Keratinocyte (primary cell): Measurements from ENCODE around the gene P2RY11.

ENCODE experiments used
- EZH2 ChIP-seq: IDR thresholded peaks from one replicate; pipeline ENCODE4 v1.6.1; 2012; ENCODE audit warnings: inconsistent platforms, mild to moderate bottlenecking, low read length, moderate library complexity
- TF ChIP-seq, protein P1 (sequence below), 3 experiments: IDR thresholded peaks in 1 of 3; conservative IDR thresholded peaks in 1 of 3; optimal IDR thresholded peaks in 1 of 3; 2 replicates in 2 of 3; 3 replicates in 1 of 3; pipeline versions ENCODE3 to v1.5.1; 2011; ENCODE audit warnings: low read length in 3 of 3, mild to moderate bottlenecking in 3 of 3, moderate library complexity in 2 of 3, control low read depth in 1 of 3, inconsistent platforms in 1 of 3; ENCODE audit not compliant: insufficient read depth in 2 of 3; ENCODE audit errors: extremely low read depth in 1 of 3

DNA sequence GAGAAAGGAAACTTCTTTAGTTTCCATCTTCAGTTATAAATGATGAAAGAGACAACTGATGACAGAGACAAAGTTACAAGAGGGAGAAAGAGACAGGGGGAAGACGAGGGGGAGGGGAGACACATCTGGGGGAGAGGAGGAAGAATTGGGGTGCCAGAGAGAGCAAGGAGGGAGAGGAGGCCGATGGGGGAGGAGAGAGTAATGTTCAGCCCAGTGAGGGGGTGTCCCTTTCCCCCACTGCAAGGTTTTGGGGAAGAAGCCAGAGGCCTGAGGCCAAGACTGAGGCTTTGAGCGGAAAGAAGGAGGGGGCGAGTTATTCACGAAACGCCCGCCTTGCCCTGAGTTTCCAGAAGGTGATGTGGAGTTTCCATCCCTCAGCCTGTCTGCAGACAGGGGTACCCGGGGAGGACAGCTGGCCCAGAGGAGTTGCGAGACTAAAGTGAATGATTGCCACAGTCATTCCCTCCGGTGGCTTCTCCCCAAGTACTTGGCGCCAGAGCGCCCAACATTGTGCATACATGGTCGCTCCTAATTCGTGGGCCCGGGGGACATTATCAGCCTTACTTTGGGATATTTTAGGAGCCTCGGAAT, 5.9 kb upstream of the P2RY11 start:
- TF ChIP-seq, protein P1, sequence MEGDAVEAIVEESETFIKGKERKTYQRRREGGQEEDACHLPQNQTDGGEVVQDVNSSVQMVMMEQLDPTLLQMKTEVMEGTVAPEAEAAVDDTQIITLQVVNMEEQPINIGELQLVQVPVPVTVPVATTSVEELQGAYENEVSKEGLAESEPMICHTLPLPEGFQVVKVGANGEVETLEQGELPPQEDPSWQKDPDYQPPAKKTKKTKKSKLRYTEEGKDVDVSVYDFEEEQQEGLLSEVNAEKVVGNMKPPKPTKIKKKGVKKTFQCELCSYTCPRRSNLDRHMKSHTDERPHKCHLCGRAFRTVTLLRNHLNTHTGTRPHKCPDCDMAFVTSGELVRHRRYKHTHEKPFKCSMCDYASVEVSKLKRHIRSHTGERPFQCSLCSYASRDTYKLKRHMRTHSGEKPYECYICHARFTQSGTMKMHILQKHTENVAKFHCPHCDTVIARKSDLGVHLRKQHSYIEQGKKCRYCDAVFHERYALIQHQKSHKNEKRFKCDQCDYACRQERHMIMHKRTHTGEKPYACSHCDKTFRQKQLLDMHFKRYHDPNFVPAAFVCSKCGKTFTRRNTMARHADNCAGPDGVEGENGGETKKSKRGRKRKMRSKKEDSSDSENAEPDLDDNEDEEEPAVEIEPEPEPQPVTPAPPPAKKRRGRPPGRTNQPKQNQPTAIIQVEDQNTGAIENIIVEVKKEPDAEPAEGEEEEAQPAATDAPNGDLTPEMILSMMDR (optimal IDR thresholded peaks at IDR 0.05 in 1 of 3, IDR thresholded peaks at IDR 0.05 in 1 of 3, conservative IDR thresholded peaks at IDR 0.05 in 1 of 3; ENCODE audit: extremely low read depth in 1 of 3, insufficient read depth in 2 of 3, low read length in 3 of 3), result no peak
- no peak for TF ChIP-seq EZH2
